Progenitor cell of endocrine pancreas (in vitro differentiated cells): ENCODE measurements around the gene CC2D1B. TPM values are rescaled to one million over a fixed set of nuclear protein-coding genes. Genes with fewer than 3 reads are reported as not detected.

Experiments
- DNase-seq: peaks from one replicate; pipeline ENCODE4 v3.0.0; 2021; ENCODE audit warnings: low spot score; ENCODE audit not compliant: unreplicated experiment
- H3K27ac Mint-ChIP-seq: 2 replicates; pipeline ENCODE4 v1.8.0; 2021; ENCODE audit warnings: mild to moderate bottlenecking, moderate library complexity, mixed read lengths
- H3K27me3 Mint-ChIP-seq: 2 replicates; pipeline ENCODE4 v1.8.0; 2021; ENCODE audit warnings: mixed read lengths
- H3K36me3 Mint-ChIP-seq: 2 replicates; pipeline ENCODE4 v1.8.0; 2022; ENCODE audit warnings: mixed read lengths; ENCODE audit not compliant: insufficient read depth
- H3K4me1 Mint-ChIP-seq: 2 replicates; pipeline ENCODE4 v1.8.0; 2021; ENCODE audit warnings: low read depth, mixed read lengths
- H3K4me3 Mint-ChIP-seq: 2 replicates; pipeline ENCODE4 v1.8.0; 2021; ENCODE audit warnings: low read depth, mild to moderate bottlenecking, moderate library complexity, mixed read lengths
- H3K9me3 Mint-ChIP-seq: 2 replicates; pipeline ENCODE4 v1.8.0; 2021; ENCODE audit warnings: low read depth, mixed read lengths
- long read RNA-seq: library from polyadenylated mRNA; unstranded; transcript quantifications from one replicate; pipeline ENCODE4 v2.0.0, GENCODE V29; 2020
- total RNA-seq: library from RNA; stranded (reverse); gene quantifications from 2 replicates; pipeline ENCODE4 v1.2.1, GENCODE V29; 2021
- TF ChIP-seq, protein P1 (sequence below): fragments of 200-600 bp; sonication (generic); IDR thresholded peaks from one replicate; pipeline ENCODE4 v1.5.0; 2021; ENCODE audit warnings: antibody characterized with exemption, mild to moderate bottlenecking; ENCODE audit not compliant: unreplicated experiment

CC2D1B gene, protein sequence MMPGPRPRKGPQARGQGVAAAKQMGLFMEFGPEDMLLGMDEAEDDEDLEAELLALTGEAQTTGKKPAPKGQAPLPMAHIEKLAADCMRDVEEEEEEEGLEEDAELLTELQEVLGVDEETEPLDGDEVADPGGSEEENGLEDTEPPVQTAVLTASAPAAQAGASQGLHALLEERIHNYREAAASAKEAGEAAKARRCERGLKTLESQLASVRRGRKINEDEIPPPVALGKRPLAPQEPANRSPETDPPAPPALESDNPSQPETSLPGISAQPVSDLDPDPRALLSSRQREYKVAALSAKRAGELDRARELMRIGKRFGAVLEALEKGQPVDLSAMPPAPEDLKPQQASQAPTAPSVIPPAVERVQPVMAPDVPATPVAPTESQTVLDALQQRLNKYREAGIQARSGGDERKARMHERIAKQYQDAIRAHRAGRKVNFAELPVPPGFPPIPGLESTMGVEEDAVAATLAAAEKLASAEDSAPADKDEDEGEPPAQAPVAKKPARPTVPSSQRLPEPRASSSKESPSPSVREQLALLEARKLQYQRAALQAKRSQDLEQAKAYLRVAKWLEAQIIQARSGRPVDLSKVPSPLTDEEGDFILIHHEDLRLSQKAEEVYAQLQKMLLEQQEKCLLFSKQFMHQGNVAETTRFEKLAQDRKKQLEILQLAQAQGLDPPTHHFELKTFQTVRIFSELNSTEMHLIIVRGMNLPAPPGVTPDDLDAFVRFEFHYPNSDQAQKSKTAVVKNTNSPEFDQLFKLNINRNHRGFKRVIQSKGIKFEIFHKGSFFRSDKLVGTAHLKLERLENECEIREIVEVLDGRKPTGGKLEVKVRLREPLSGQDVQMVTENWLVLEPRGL
- total RNA-seq, result 42.7 and 51.6 TPM in 2 replicates
- long read RNA-seq, transcript CC2D1B-201 (25 exons, 3,377 nt), result major isoform, 8 of 19 reads
- long read RNA-seq, partial matches to known transcripts, result 3 of 19 reads
- long read RNA-seq, other reads (novel, unspliced or antisense), result 8 of 19 reads

DNA sequence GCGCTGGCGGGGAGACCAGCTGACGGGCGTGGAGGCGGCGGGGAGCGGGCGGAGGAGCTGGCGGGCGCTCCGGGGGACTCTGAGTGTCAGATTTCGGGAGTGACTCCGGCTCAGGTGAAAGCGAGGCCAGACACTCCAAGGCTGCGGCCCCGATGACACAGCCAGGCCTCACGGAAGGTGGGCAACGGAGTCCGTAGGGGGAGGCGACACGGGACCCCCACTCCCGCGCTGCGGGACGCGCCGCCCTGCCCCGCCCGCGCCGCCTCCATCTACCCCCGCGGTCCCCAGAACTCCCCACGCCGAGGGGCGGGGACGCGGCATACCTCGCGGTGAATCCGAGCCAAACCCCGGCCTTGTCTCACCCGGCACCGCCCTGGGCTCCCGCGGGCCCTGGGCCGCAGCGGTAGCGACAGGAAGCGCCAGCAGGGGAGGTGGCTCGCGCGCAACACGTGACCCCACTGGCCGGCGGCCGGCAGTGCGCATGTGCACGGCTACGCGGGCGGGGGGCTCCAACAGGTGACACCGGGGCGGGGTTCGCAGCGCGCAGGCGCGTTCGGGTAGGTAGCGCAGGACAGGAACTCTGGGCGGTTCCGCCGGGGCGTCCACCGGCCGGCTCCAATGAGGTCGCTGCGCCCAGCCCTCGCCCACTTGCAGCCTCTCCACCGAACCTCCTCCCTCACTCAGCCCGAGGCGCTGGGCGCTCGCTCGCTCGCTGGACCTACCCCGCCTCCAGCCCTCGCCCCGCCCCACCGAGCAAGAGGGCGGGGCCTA, at the start of gene CC2D1B:
Gene CC2D1B (minus strand): TSS at position 460 of the 771 bp plus-strand sequence. CDS start 1,585 bp downstream, outside the sequence.
- peak within 1 kb of the TSS; percentile 94 for H3K4me3 Mint-ChIP-seq
- DNase-seq, result peak; percentile 100
- no peaks in the 10 kb centered on the region for H3K27me3 Mint-ChIP-seq
- H3K27ac Mint-ChIP-seq, result peak within 1 kb of the TSS; percentile 98
- H3K36me3 Mint-ChIP-seq, result peaks cover 7% of the 10 kb centered on the region
- H3K9me3 Mint-ChIP-seq, result no peaks in the 10 kb centered on the region
- TF ChIP-seq, protein P1, sequence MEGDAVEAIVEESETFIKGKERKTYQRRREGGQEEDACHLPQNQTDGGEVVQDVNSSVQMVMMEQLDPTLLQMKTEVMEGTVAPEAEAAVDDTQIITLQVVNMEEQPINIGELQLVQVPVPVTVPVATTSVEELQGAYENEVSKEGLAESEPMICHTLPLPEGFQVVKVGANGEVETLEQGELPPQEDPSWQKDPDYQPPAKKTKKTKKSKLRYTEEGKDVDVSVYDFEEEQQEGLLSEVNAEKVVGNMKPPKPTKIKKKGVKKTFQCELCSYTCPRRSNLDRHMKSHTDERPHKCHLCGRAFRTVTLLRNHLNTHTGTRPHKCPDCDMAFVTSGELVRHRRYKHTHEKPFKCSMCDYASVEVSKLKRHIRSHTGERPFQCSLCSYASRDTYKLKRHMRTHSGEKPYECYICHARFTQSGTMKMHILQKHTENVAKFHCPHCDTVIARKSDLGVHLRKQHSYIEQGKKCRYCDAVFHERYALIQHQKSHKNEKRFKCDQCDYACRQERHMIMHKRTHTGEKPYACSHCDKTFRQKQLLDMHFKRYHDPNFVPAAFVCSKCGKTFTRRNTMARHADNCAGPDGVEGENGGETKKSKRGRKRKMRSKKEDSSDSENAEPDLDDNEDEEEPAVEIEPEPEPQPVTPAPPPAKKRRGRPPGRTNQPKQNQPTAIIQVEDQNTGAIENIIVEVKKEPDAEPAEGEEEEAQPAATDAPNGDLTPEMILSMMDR, result peak; percentile 35
- H3K4me1 Mint-ChIP-seq, result peaks cover 17% of the 10 kb centered on the region

DNA sequence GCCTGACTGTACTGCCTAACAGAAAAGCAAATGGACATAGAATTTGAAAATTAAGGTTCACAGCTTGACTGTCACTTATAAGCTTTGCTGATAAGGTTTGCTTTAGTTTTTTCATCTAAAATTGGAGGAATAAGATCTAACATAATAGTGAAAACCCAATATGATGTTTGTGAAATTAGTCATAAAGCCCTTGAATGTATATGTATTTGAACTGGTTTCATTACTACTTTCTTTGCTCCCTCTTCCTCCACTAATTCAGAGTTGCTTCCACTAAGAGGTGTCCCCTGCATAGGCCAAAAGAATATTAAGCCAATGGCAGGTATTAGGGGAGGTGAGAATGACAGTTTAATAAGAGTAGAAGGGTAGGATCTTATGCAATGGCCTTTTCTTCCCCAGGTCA, 48.9 kb upstream of the CC2D1B start:
- DNase-seq, result no peak
- Mint-ChIP-seq H3K27ac (no peak overlapping the region), H3K27me3 (no peaks in the 10 kb centered on the region), H3K4me3 (no peak overlapping the region), H3K4me1 (no peaks in the 10 kb centered on the region), H3K9me3 (no peaks in the 10 kb centered on the region), H3K36me3 (peaks cover 28% of the 10 kb centered on the region)
- TF ChIP-seq, protein P1, result no peak

DNA sequence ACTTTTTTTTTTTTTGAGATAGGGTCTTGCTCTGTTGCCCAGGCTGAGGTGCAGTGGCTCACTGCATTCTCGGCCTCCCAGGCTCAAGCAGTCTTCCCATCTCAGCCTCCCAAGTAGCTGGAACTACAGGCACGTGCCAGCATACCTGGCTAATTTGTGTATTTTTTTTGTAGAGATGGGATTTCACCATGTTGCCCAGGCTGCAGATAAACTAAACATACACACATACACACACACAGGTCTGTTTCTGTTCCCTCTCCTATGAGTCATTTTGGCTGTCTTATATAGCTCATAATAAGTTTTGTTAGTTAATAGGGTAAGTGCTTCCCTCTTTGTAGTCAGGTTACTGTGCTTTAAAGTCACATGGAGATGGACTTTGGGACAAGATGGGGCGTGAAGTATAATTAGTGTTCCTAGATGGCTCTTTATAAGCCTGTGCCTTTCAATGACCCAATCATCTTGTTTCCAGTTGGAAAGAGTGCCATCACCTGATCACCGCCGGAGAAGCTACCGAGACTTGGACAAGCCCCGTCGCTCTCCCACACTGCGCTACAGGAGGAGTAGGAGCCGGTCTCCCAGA, 47.5 kb upstream of the CC2D1B start:
- no peaks in the 10 kb centered on the region for H3K4me1 Mint-ChIP-seq
- peak overlapping the region; percentile 71 for H3K27ac Mint-ChIP-seq
- no peak overlapping the region for H3K4me3 Mint-ChIP-seq
- H3K36me3 Mint-ChIP-seq, result peaks cover 25% of the 10 kb centered on the region
- TF ChIP-seq, protein P1, result no peak
- no peak for DNase-seq
- H3K9me3 Mint-ChIP-seq, result no peaks in the 10 kb centered on the region
- H3K27me3 Mint-ChIP-seq, result no peaks in the 10 kb centered on the region

DNA sequence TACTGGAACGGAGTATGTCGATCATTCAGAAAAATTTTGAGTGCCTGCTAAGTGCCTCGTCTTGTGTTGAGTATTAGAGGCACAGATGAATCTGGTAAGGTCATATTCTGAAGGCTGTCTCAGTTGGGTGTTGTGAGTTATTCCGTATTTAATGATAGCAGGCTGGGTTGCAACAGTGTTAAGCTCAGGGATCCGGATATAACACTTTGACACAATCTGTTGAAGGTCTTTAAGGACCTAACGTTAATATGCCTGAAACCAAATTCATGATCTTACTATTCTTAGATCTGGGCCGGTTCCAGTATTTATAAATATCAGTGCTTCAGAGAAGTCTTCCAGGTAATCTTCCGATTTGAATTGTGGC, 39.0 kb upstream of the CC2D1B start:
- DNase-seq, result no peak
- peak overlapping the region; percentile 100 for H3K4me3 Mint-ChIP-seq
- H3K27ac Mint-ChIP-seq, result peak overlapping the region; percentile 99
- TF ChIP-seq, protein P1, result no peak
- H3K4me1 Mint-ChIP-seq, result peaks cover 27% of the 10 kb centered on the region
- no peaks in the 10 kb centered on the region for H3K27me3 Mint-ChIP-seq
- H3K9me3 Mint-ChIP-seq, result no peaks in the 10 kb centered on the region
- H3K36me3 Mint-ChIP-seq, result peaks cover 16% of the 10 kb centered on the region
